K562 (cell line): ENCODE data around the gene EEF1A1. TPM values are rescaled to one million over a fixed set of nuclear protein-coding genes. Genes with fewer than 3 reads are reported as not detected.

ENCODE experiments used
- MGA ChIP-seq: fragments of 450-650 bp; IDR thresholded peaks from 2 replicates; pipeline ENCODE4 v1.6.1; 2016; ENCODE audit warnings: mild to moderate bottlenecking, moderate library complexity
- NR2C2 ChIP-seq, 2 experiments: fragments of 200-800 bp in 1 of 2; sonication (Bioruptor generic) in 1 of 2; sonication (generic) in 1 of 2; formaldehyde crosslinking in 1 of 2; IDR thresholded peaks; 2 replicates each; pipeline versions ENCODE4 v1.6.1 to v1.8.0; 2016 to 2022; ENCODE audit warnings: mild to moderate bottlenecking in 1 of 2, missing compliant biosample characterization in 1 of 2, missing genetic modification characterization in 1 of 2, missing genetic modification reagents in 1 of 2
- PHF20 ChIP-seq: fragments of 450-650 bp; IDR thresholded peaks from 2 replicates; pipeline ENCODE4 v1.6.1; 2018; ENCODE audit not compliant: partially characterized antibody
- RBM34 ChIP-seq: fragments of 200-400 bp; formaldehyde crosslinking; IDR thresholded peaks from 2 replicates; pipeline ENCODE4 v1.6.1; 2018; ENCODE audit warnings: low read length, borderline replicate concordance; ENCODE audit not compliant: insufficient read depth
- SOX6 ChIP-seq: fragments of 450-650 bp; IDR thresholded peaks from 2 replicates; pipeline ENCODE4 v1.6.1; 2014; ENCODE audit warnings: mild to moderate bottlenecking
- SRSF9 ChIP-seq: fragments of 200-400 bp; formaldehyde crosslinking; IDR thresholded peaks from 2 replicates; pipeline ENCODE4 v1.6.1; 2017; ENCODE audit warnings: low read depth, low read length, borderline replicate concordance
- TAL1 ChIP-seq: fragments of 450-650 bp; IDR thresholded peaks from 2 replicates; pipeline ENCODE4 v1.6.1; 2016; ENCODE audit warnings: mild to moderate bottlenecking
- TEAD4 ChIP-seq, 2 experiments: sonication (generic) in 1 of 2; formaldehyde crosslinking in 1 of 2; IDR thresholded peaks; 2 replicates each; pipeline versions ENCODE4 v1.6.1 to v1.8.0; 2012 to 2022; ENCODE audit warnings: borderline replicate concordance in 1 of 2, inconsistent platforms in 1 of 2, low read length in 1 of 2, mild to moderate bottlenecking in 1 of 2, missing genetic modification reagents in 1 of 2
- ZBTB1 ChIP-seq: sonication (generic); formaldehyde crosslinking; IDR thresholded peaks from 2 replicates; pipeline ENCODE4 v1.8.1; 2023; ENCODE audit warnings: missing genetic modification reagents, low read depth, mild to moderate bottlenecking, borderline replicate concordance
- ZBTB7A ChIP-seq: IDR thresholded peaks from 2 replicates; pipeline ENCODE4 v1.6.1; 2011; ENCODE audit warnings: low read depth, mild to moderate bottlenecking, low read length, moderate library complexity, borderline replicate concordance; ENCODE audit not compliant: control insufficient read depth
- ZNF57 ChIP-seq: fragments of 450-650 bp; formaldehyde crosslinking; IDR thresholded peaks from 2 replicates; pipeline ENCODE4 v1.4.0; 2020; ENCODE audit warnings: mild to moderate bottlenecking, moderate library complexity
- polyA plus RNA-seq, 8 experiments: library from polyadenylated mRNA; depleted of rRNA in 4 of 8; stranded (reverse) in 5 of 8; unstranded in 3 of 8; fragments of >200 nt; fragmentation: Nextera tagmentation in 2 of 8; fragmentation: Illumina TruSeq in 1 of 8; extraction: Ambion mirVana in 2 of 8; extraction: Trizol in 1 of 8; gene quantifications; 2 replicates each; pipeline versions ENCODE4 v1.2.1 to v1.2.3, GENCODE V29; 2011 to 2014; ENCODE audit warnings: inconsistent platforms in 1 of 8, missing spikeins in 1 of 8
- total RNA-seq, 7 experiments: library from RNA; depleted of rRNA in 6 of 7; stranded (reverse); fragments of >200 nt in 6 of 7; fragmentation: Illumina TruSeq in 2 of 7; extraction: Trizol in 2 of 7; gene quantifications; 2 replicates each; pipeline versions ENCODE4 v1.2.1 to v1.2.3, GENCODE V29; 2011 to 2021; ENCODE audit warnings: low replicate concordance in 1 of 7
- TF ChIP-seq, protein P1 (sequence below): sonication (generic); formaldehyde crosslinking; IDR thresholded peaks from 2 replicates; pipeline ENCODE4 v1.8.1; 2023; ENCODE audit warnings: mild to moderate bottlenecking, missing genetic modification reagents

The EEF1A1 gene
- total and polyA plus RNA-seq, 9 of the 15 experiments (the other 6 are each of a cell fraction or from before 2014, with no cell fraction given): 6,453 to 17,323 (median 11,082) TPM

GRCh38 chr6:73519926-73520687 is 725 bp downstream of the EEF1A1 start (continued):
- peak; percentile 65 for TF ChIP-seq TEAD4 (IDR thresholded peaks at IDR 0.05; ENCODE audit: low read length)
- TF ChIP-seq TEAD4 (CRISPR knock-in tag; IDR thresholded peaks at IDR 0.05; ENCODE audit: borderline replicate concordance): no peak
- TF ChIP-seq MGA: no peak
- no peak for TF ChIP-seq SRSF9
- TF ChIP-seq SOX6: no peak
- TF ChIP-seq ZBTB7A: no peak
- TF ChIP-seq NR2C2 (CRISPR knock-in tag; IDR thresholded peaks at IDR 0.05): peak; percentile 29
- TF ChIP-seq NR2C2 (tag; IDR thresholded peaks at IDR 0.05): no peak
- no peak for TF ChIP-seq RBM34
- TF ChIP-seq, protein P1, sequence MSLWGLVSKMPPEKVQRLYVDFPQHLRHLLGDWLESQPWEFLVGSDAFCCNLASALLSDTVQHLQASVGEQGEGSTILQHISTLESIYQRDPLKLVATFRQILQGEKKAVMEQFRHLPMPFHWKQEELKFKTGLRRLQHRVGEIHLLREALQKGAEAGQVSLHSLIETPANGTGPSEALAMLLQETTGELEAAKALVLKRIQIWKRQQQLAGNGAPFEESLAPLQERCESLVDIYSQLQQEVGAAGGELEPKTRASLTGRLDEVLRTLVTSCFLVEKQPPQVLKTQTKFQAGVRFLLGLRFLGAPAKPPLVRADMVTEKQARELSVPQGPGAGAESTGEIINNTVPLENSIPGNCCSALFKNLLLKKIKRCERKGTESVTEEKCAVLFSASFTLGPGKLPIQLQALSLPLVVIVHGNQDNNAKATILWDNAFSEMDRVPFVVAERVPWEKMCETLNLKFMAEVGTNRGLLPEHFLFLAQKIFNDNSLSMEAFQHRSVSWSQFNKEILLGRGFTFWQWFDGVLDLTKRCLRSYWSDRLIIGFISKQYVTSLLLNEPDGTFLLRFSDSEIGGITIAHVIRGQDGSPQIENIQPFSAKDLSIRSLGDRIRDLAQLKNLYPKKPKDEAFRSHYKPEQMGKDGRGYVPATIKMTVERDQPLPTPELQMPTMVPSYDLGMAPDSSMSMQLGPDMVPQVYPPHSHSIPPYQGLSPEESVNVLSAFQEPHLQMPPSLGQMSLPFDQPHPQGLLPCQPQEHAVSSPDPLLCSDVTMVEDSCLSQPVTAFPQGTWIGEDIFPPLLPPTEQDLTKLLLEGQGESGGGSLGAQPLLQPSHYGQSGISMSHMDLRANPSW: peak; percentile 92; the same call in 1 of the 2 replicates
- TF ChIP-seq PHF20: peak; percentile 25
- TF ChIP-seq ZBTB1 (CRISPR knock-in tag): no peak
- 0 out of 2 replicates have a peak, but pooled peaks have one; percentile 57 for TF ChIP-seq ZNF57 (CRISPR knock-in tag)
- no peak for TF ChIP-seq TAL1
